HCT116 (cell line): ENCODE measurements around the gene BARX1. TPM values are rescaled to one million over a fixed set of nuclear protein-coding genes. Genes with fewer than 3 reads are reported as not detected.

ENCODE experiments used
- ATAC-seq: fragments of 200-7000 bp; cut with Tn5 transposase; 2 replicates; pipeline ENCODE4 v1.9.1; 2020; ENCODE audit warnings: mild to moderate bottlenecking, moderate library complexity
- BruUV-seq: library from RNA; stranded (reverse); fragments of 400-500 nt; replicated peaks from 2 replicates; lab custom pipeline; 2021; lab: Mats Ljungman, UMichigan
- CTCF ChIA-PET: fragments of 300-600 bp; sonication (Branson Sonifier 250); formaldehyde crosslinking; loops from one replicate; lab custom pipeline; 2021; ENCODE audit warnings: antibody characterized with exemption; lab: Charles Lee
- POLR2A ChIA-PET: fragments of 300-600, 350-600 bp; sonication (Branson Sonifier 250); formaldehyde crosslinking; loops from one replicate; lab custom pipeline; 2021; ENCODE audit warnings: antibody characterized with exemption; lab: Charles Lee
- RAD21 ChIA-PET, 2 experiments: fragments of 300-600 bp; sonication (Branson Sonifier 250); formaldehyde crosslinking; loops; one replicate each; lab custom pipeline; 2023; ENCODE audit warnings: low total read pairs in 2 of 2; ENCODE audit not compliant: uncharacterized antibody in 2 of 2, unreplicated experiment in 2 of 2, low non-redundant PET in 1 of 2; lab: Charles Lee
- DNase-seq: peaks from one replicate; pipeline ENCODE4 v3.0.0-alpha.2; 2010; ENCODE audit warnings: low read depth, low spot score
- H2AFZ ChIP-seq: fragments of 200-600 bp; shearing (Covaris generic), sonication (generic); 2 replicates; pipeline ENCODE4 v1.6.1; 2017; ENCODE audit warnings: low read depth, mixed run types, mixed read lengths, antibody characterized with exemption, low read length; ENCODE audit not compliant: poor library complexity, severe bottlenecking
- H3K27ac ChIP-seq: 2 replicates; pipeline ENCODE4 v1.5.1; 2012; ENCODE audit warnings: low read depth, low read length
- H3K27me3 ChIP-seq: fragments of 200-600 bp; sonication (generic); 2 replicates; pipeline ENCODE4 v1.6.1; 2016; ENCODE audit warnings: mixed run types, low read length, mixed read lengths; ENCODE audit not compliant: insufficient read depth
- H3K36me3 ChIP-seq, 2 experiments: fragments of 200-500 bp in 1 of 2; fragments of 200-600 bp in 1 of 2; sonication (Bioruptor generic) in 1 of 2; sonication (generic) in 1 of 2; 2 replicates each; pipeline versions ENCODE4 v1.5.1 to v1.6.1; 2014 to 2016; ENCODE audit warnings: low read length in 2 of 2, inconsistent platforms in 1 of 2, mixed read lengths in 1 of 2, mixed run types in 1 of 2; ENCODE audit not compliant: insufficient read depth in 2 of 2, control insufficient read depth in 1 of 2
- H3K4me1 ChIP-seq, 2 experiments: fragments of 200-600 bp in 1 of 2; sonication (generic) in 1 of 2; 2 replicates each; pipeline versions ENCODE4 v1.5.1 to v1.6.1; 2012 to 2017; ENCODE audit warnings: low read length in 2 of 2, inconsistent platforms in 1 of 2, mild to moderate bottlenecking in 1 of 2, mixed read lengths in 1 of 2, mixed run types in 1 of 2, moderate library complexity in 1 of 2; ENCODE audit not compliant: insufficient read depth in 2 of 2, control insufficient read depth in 1 of 2
- H3K4me2 ChIP-seq: fragments of 200-600 bp; sonication (generic); 2 replicates; pipeline ENCODE4 v1.6.1; 2017; ENCODE audit warnings: mixed run types, low read length, mixed read lengths
- H3K4me3 ChIP-seq, 2 experiments: fragments of 200-600 bp in 1 of 2; sonication (generic) in 1 of 2; replicated peaks in 1 of 2; 2 replicates each; pipeline ENCODE4 v1.5.1; 2011 to 2016; ENCODE audit warnings: low read length in 2 of 2, control low read depth in 1 of 2, low read depth in 1 of 2, mild to moderate bottlenecking in 1 of 2, mixed read lengths in 1 of 2, mixed run types in 1 of 2
- H3K79me2 ChIP-seq: fragments of 200-600 bp; sonication (generic); 2 replicates; pipeline ENCODE4 v1.6.1; 2017; ENCODE audit warnings: mild to moderate bottlenecking, mixed run types, low read length, moderate library complexity, mixed read lengths; ENCODE audit not compliant: insufficient read depth
- H3K9ac ChIP-seq: fragments of 200-600 bp; sonication (generic); 2 replicates; pipeline ENCODE4 v1.6.1; 2016; ENCODE audit warnings: low read length, mixed read lengths
- H3K9me2 ChIP-seq: fragments of 200-600 bp; sonication (generic), shearing (Covaris generic); 2 replicates; pipeline ENCODE4 v1.6.1; 2017; ENCODE audit warnings: mixed run types, mild to moderate bottlenecking, moderate library complexity; ENCODE audit not compliant: insufficient read depth
- H3K9me3 ChIP-seq, 2 experiments: fragments of 200-500 bp in 1 of 2; fragments of 200-600 bp in 1 of 2; sonication (Bioruptor generic) in 1 of 2; sonication (generic) in 1 of 2; 2 replicates each; pipeline ENCODE4 v1.6.1; 2014 to 2017; ENCODE audit warnings: low read length in 2 of 2, mixed read lengths in 2 of 2, inconsistent platforms in 1 of 2, low read depth in 1 of 2, mild to moderate bottlenecking in 1 of 2, mixed run types in 1 of 2, moderate library complexity in 1 of 2; ENCODE audit not compliant: control insufficient read depth in 1 of 2, insufficient read depth in 1 of 2
- H4K20me1 ChIP-seq: fragments of 200-600 bp; sonication (generic), shearing (Covaris generic); 2 replicates; pipeline ENCODE4 v1.6.1; 2017; ENCODE audit warnings: mixed run types, mild to moderate bottlenecking, moderate library complexity; ENCODE audit not compliant: insufficient read depth
- ATF3 ChIP-seq: IDR thresholded peaks from 2 replicates; pipeline ENCODE4 v1.6.1; 2012
- EGR1 ChIP-seq: IDR thresholded peaks from 2 replicates; pipeline ENCODE4 v1.6.1; 2012; ENCODE audit warnings: low read depth
- ELF1 ChIP-seq: IDR thresholded peaks from 2 replicates; pipeline ENCODE4 v1.6.1; 2012; ENCODE audit warnings: low read depth, borderline replicate concordance
- JUND ChIP-seq: IDR thresholded peaks from 2 replicates; pipeline ENCODE4 v1.6.1; 2012
- MAX ChIP-seq: IDR thresholded peaks from 2 replicates; pipeline ENCODE4 v1.6.1; 2012
- POLR2A ChIP-seq: IDR thresholded peaks from 2 replicates; pipeline ENCODE4 v1.7.0; 2011; ENCODE audit warnings: borderline replicate concordance; ENCODE audit not compliant: insufficient read depth, insufficient read length; ENCODE audit errors: extremely low read depth
- POLR2AphosphoS5 ChIP-seq: IDR thresholded peaks from 2 replicates; pipeline ENCODE4 v1.6.1; 2011; ENCODE audit warnings: mild to moderate bottlenecking, low read depth, low read length, moderate library complexity
- RAD21 ChIP-seq: IDR thresholded peaks from 2 replicates; pipeline ENCODE4 v1.6.1; 2012; ENCODE audit warnings: low read depth, mild to moderate bottlenecking
- REST ChIP-seq: IDR thresholded peaks from 2 replicates; pipeline ENCODE4 v1.6.1; 2012; ENCODE audit warnings: low read depth
- SIN3A ChIP-seq: IDR thresholded peaks from 2 replicates; pipeline ENCODE4 v1.6.1; 2012; ENCODE audit warnings: low read depth
- SP1 ChIP-seq: IDR thresholded peaks from 2 replicates; pipeline ENCODE4 v1.6.1; 2012; ENCODE audit warnings: low read depth
- TCF7L2 ChIP-seq: IDR thresholded peaks from 2 replicates; pipeline ENCODE4 v1.7.0; 2011; ENCODE audit warnings: borderline replicate concordance, inconsistent platforms; ENCODE audit not compliant: insufficient read depth, insufficient read length; ENCODE audit errors: extremely low read depth
- YY1 ChIP-seq: IDR thresholded peaks from 2 replicates; pipeline ENCODE4 v1.6.1; 2011; ENCODE audit warnings: low read length, low read depth, moderate library complexity, mild to moderate bottlenecking; ENCODE audit not compliant: insufficient replicate concordance; ENCODE audit errors: extremely low read depth
- ZBTB33 ChIP-seq: IDR thresholded peaks from 2 replicates; pipeline ENCODE4 v1.6.1; 2011; ENCODE audit warnings: mild to moderate bottlenecking, low read length, moderate library complexity; ENCODE audit not compliant: insufficient replicate concordance; ENCODE audit errors: extremely low read depth
- ZFX ChIP-seq: fragments of 450-650 bp; IDR thresholded peaks from 2 replicates; pipeline ENCODE4 v1.6.1; 2017
- intact Hi-C: fragments of 100-400 bp; cut with micrococcal nuclease; formaldehyde crosslinking; loops from 2 replicates; pipeline ENCODE4 v1.10.0; 2022
- total RNA-seq: library from RNA; stranded (reverse); gene quantifications from one replicate; pipeline ENCODE4 v1.2.1, GENCODE V29; 2021; ENCODE audit not compliant: unreplicated experiment

The BARX1 gene
- total RNA-seq, 1 experiment from 2014 or later = not detected

GRCh38 chr9:93953496-93954433 lies 1.4 kb downstream of the BARX1 start:
- no TSS peak for BruUV-seq
- Histone ChIP-seq H3K9me2 (no peaks in the 10 kb centered on the region), H3K9ac (no peak overlapping the region), H3K9me3 (no peaks in the 10 kb centered on the region), H3K4me1 (peaks cover 0 to 11% of the 10 kb centered on the region in 2 experiments; a peak in 3 of 4 replicates), H3K4me2 (no peak overlapping the region), H3K27me3 (no peaks in the 10 kb centered on the region), H3K36me3 (no peaks in the 10 kb centered on the region)
- no peak for DNase-seq
- POLR2A ChIA-PET = no interaction called here
- no peak for ATAC-seq
- TF ChIP-seq TCF7L2 (no peak), POLR2AphosphoS5 (no peak), POLR2A (no peak), REST (no peak), ELF1 (no peak), YY1 (no peak), RAD21 (no peak), MAX (no peak), EGR1 (no peak), SIN3A (no peak), JUND (no peak), ZFX (no peak), SP1 (no peak), ATF3 (no peak), ZBTB33 (no peak)
- TF ChIP-seq, all 23 proteins: peak for 0
- CTCF ChIA-PET = no interaction called here
- no peaks in the 10 kb centered on the region for H3K79me2 ChIP-seq
- H4K20me1 ChIP-seq = no peaks in the 10 kb centered on the region
- H3K27ac ChIP-seq = no peak overlapping the region
- no peak overlapping the region for H3K4me3 ChIP-seq
- RAD21 ChIA-PET = no interaction called here
- intact Hi-C loops = no loop called here
- no peak overlapping the region for H2AFZ ChIP-seq
